Ectodermal cell (in vitro differentiated cells): Measurements from ENCODE around the gene IFNA13.
A peak's percentile ranks its signal among the peaks of the same experiment; 100 is the strongest.
"Not testable (repeated sequence)": the region's sequence is repeated elsewhere in the genome, so short reads cannot be mapped to it uniquely, and the experiment has no call there.

ENCODE experiments used
- H3K27ac ChIP-seq: 2 replicates; pipeline ENCODE4 v1.7.0; 2013; ENCODE audit warnings: mild to moderate bottlenecking, low read depth, low read length; ENCODE audit not compliant: insufficient read depth, poor library complexity, severe bottlenecking
- H3K27me3 ChIP-seq: 2 replicates; pipeline ENCODE4 v1.7.0; 2013; ENCODE audit warnings: mild to moderate bottlenecking, low read length; ENCODE audit not compliant: insufficient read depth, control insufficient read depth, poor library complexity, severe bottlenecking
- H3K36me3 ChIP-seq: one replicate; pipeline ENCODE4 v1.7.0; 2013; ENCODE audit warnings: low read length; ENCODE audit not compliant: control insufficient read depth, insufficient read depth
- H3K4me1 ChIP-seq: one replicate; pipeline ENCODE4 v1.7.0; 2013; ENCODE audit warnings: low read length; ENCODE audit not compliant: control insufficient read depth, insufficient read depth
- H3K4me3 ChIP-seq: 2 replicates; pipeline ENCODE4 v1.7.0; 2013; ENCODE audit warnings: low read depth, low read length, control low read depth; ENCODE audit not compliant: insufficient read depth
- H3K9me3 ChIP-seq: 2 replicates; pipeline ENCODE4 v1.7.0; 2013; ENCODE audit warnings: mild to moderate bottlenecking, low read length, moderate library complexity; ENCODE audit not compliant: control insufficient read depth
- WGBS, 2 experiments: methylation state at CpG; one replicate each; pipeline ENCODE4 v1.1.7; 2013; ENCODE audit warnings: missing lambda C conversion rate in 2 of 2; 5-methylcytosine and 5-hydroxymethylcytosine counted together

Gene IFNA13

DNA sequence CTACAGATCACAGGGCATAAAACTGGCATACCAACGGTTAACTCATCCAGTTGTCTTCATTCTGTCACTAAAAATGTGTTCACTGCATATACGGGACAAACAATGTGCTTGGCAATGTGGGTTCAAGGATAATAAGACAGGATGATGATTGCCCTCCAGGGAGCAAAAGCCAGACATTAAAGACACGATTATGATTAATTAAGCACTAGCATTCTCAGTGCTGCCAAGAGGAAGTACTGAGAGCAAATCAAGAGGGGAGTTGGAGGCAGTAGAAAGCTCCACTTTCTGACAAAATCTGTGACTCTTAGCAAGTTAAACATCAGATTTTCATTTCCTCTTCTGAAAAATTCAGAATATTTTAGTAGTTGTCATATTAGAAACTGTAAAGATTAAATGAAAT, 32.1 kb upstream of the IFNA13 start:
- Histone ChIP-seq H3K9me3 (no peaks in the 10 kb centered on the region), H3K4me3 (no peak overlapping the region), H3K4me1 (no peaks in the 10 kb centered on the region), H3K27ac (no peak overlapping the region), H3K36me3 (no peaks in the 10 kb centered on the region), H3K27me3 (peaks cover 52% of the 10 kb centered on the region)
- WGBS, 2 experiments, result 91% methylated on average over 3 of the region's 3 CpGs

DNA sequence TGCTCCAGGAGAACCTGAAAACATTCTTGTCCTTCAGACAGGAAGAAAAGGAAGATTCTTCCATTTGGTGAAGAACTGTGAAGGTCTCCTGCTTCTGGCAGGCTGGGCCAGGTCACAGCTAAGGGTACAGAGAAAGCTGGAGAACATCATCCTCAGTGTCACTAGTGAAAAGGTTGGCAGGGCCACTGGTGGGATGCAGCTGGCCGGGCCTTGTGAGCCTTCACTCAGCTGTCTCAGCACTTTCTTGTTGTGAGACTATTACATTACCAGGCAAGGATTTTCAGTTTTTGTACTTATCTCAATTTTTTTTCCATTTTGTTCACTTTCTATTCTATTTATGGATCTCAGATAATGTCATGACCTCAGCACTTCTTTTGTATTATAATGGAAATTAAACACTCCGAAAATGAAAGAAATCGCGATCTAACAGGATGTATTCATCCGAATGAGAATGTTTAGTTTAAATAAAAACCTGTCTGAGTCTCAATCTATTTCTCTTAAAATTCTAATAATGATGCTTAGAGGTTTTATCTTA, 31.2 kb upstream of the IFNA13 start:
- no peaks in the 10 kb centered on the region for H3K4me1 ChIP-seq
- no peak overlapping the region for H3K4me3 ChIP-seq
- H3K36me3 ChIP-seq, result no peaks in the 10 kb centered on the region
- WGBS, 2 experiments, result 95 to 97% methylated on average over 1 to 5 of the region's 5 CpGs
- H3K9me3 ChIP-seq, result no peaks in the 10 kb centered on the region
- H3K27me3 ChIP-seq, result peaks cover 52% of the 10 kb centered on the region
- no peak overlapping the region for H3K27ac ChIP-seq

DNA sequence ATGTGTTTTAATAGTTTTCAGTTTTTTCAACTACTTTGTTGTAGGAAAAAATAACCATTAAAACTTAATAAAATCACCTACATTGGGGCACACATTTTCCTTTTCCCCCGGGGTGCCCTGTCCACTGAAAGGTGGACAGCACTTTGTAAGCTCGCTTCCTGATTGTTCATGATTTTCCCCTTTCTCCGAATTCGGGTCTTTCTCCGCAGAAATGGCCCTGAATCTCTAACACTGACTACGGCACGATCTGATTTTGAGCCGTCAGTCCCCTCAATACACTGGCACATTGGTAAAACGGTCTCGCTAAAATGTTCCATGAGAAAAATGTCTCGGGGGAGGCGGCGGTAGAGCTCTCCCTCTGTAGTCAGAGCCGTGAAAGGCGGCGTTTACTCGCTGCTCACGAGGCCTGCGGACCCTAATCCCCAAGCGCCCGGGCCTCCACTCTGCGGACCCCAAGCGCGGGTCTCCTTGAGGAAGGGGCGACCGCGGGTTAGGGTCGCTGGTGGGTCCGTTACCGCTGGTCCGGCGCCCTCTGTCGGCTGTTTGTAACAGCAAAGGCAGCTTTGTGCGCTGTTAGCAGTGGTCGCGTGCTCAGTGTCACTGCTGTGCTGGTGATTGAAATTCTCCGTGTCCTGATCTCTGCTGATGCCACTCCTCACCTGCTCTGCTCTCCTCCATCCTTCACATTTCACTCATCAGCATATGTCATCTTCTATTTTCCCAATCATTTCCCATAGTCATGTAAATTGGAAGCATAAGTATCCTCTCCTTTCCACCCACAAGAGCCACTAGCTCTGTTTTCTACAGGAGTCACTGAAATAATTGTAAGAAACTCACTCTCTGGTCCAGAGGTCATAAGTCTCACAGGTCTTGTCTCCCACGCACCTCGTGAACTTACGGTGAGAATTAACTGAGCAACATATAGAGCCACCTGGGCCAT, 28.2 kb upstream of the IFNA13 start:
- Histone ChIP-seq H3K27ac (no peak overlapping the region), H3K27me3 (peaks cover 32% of the 10 kb centered on the region), H3K4me1 (no peaks in the 10 kb centered on the region), H3K36me3 (no peaks in the 10 kb centered on the region), H3K9me3 (no peaks in the 10 kb centered on the region), H3K4me3 (peak overlapping the region; percentile 49)
- 11 to 12% methylated on average over 40 of the region's 40 CpGs for WGBS, 2 experiments

DNA sequence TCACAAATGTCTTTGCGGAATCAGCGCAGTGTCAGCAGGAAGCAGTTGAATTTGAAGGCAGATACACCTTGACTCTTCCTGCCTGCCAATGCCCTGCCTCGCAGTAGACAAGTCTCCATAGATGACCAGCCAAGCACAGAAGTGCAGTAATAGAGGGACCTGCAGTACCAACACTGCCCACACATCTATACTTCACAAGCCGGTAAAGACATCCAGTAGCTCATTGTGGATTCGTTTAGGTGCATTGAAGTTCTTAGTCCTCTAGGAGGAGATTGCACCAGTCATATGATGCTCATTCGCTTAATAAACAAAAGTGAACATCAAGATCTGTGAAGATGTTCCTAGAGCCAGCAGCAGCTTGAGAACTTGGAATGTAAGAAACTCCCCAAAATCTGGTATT, 24.4 kb upstream of the IFNA13 start:
- H3K4me3 ChIP-seq, result no peak overlapping the region
- no peaks in the 10 kb centered on the region for H3K9me3 ChIP-seq
- H3K27ac ChIP-seq, result no peak overlapping the region
- H3K36me3 ChIP-seq, result no peaks in the 10 kb centered on the region
- H3K27me3 ChIP-seq, result peaks cover 23% of the 10 kb centered on the region
- WGBS, 2 experiments, result 84 to 96% methylated on average over 6 of the region's 6 CpGs
- no peaks in the 10 kb centered on the region for H3K4me1 ChIP-seq

DNA sequence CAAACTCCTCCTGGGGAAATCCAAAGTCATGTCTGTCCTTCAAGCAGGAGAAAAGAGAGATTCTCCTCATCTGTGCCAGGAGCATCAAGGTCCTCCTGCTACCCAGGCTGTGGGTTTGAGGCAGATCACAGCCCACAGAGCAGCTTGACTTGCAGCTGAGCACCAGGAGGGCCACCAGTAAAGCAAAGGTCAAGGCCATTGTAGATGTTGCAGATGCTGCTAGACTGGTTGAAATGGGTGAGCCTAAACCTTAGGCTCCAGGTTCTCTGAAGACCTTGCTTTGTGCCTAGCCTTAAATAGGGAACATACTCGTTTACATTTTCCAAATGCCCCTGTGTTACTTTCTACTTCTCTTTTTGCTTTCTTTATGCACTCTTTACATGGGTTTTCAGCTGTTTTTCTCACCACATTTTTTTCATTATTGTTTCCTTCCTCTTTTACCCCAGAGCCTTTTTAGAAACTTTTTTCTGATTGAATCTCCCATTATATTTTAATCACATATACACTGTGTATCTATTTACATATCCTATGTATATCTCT, 17.3 kb upstream of the IFNA13 start, which contains the start of gene IFNA2:
Gene IFNA2, minus strand, starts transcription at position 268 of the 540 bp plus-strand sequence. Its CDS starts 69 bp downstream, at position 199.
- H3K4me1 ChIP-seq, result peaks cover 6% of the 10 kb centered on the region
- WGBS, 2 experiments, result 82 to 85% methylated on average over 1 of the region's 1 CpG
- no peak within 1 kb of the TSS for H3K4me3 ChIP-seq
- H3K27ac ChIP-seq, result no peak within 1 kb of the TSS
- H3K27me3 ChIP-seq, result no peaks in the 10 kb centered on the region
- no peaks in the 10 kb centered on the region for H3K9me3 ChIP-seq
- H3K36me3 ChIP-seq, result no peaks in the 10 kb centered on the region

DNA sequence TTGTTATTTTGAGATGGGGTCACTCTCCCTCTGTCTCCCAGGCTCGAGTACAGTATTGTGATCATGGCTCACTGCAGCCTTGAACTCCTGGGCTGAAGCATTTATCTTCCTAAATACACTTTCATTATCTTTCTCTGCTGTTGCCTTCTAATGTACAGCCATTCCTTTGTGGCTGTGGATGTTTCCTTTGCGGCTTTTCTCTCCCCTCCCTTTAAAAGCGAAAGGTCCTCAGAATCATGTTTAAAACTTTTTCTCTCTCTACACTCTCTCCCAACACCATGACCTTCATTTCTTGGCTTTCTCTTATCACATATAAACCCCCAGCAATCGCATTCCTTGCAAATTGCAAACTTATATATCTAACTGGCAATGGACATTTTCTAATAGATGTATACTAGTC, 15.8 kb upstream of the IFNA13 start:
- no peak overlapping the region for H3K27ac ChIP-seq
- H3K9me3 ChIP-seq, result no peaks in the 10 kb centered on the region
- WGBS, 2 experiments, result 86 to 90% methylated on average over 4 of the region's 4 CpGs
- H3K36me3 ChIP-seq, result no peaks in the 10 kb centered on the region
- H3K4me3 ChIP-seq, result no peak overlapping the region
- H3K4me1 ChIP-seq, result peaks cover 6% of the 10 kb centered on the region
- H3K27me3 ChIP-seq, result no peaks in the 10 kb centered on the region

DNA sequence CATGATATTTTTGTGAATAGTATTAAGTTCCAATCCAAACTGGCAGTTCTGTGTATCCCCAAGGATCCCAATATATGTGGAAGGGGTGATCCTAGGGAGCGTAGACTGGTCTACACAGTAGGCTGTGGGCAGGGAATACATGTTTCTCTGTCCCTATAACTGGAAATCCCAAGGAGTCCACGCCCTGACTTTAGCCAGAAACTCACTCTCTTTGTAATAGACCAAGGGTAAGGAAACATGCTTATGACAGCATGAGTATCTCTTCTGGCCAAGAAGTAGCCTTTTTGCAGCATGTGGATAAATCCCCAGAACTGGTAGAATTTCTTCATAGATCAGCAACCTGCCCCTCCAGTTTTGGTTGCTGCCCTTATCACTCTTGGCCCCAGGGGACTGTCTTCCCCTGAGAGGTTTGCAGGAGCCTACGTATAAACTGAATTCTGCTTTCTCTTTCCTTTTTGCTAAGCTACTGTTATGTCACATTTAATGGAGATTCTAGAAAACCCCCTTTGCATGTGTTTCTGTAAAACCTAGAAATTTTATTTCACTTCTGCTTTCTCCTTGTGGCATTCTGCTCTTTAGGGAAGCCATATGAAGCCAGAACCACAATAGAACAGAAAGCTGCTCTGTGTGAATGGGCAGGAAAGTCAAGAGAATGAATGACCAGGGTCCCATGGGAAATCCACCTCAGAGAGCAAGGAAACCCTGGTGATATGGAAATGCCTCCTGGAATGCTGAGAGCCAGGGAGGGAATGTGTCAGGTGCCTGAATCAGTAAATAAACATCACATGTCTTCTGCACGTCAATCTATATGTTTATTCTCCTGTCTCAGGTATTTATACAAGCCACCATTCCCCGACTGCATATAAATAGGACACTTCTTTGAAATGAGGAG, 13.8 kb upstream of the IFNA13 start:
- peaks cover 6% of the 10 kb centered on the region for H3K4me1 ChIP-seq
- no peak overlapping the region for H3K27ac ChIP-seq
- H3K9me3 ChIP-seq, result no peaks in the 10 kb centered on the region
- 52 to 61% methylated on average over 5 of the region's 5 CpGs for WGBS, 2 experiments
- H3K27me3 ChIP-seq, result no peaks in the 10 kb centered on the region
- H3K4me3 ChIP-seq, result no peak overlapping the region
- H3K36me3 ChIP-seq, result no peaks in the 10 kb centered on the region

DNA sequence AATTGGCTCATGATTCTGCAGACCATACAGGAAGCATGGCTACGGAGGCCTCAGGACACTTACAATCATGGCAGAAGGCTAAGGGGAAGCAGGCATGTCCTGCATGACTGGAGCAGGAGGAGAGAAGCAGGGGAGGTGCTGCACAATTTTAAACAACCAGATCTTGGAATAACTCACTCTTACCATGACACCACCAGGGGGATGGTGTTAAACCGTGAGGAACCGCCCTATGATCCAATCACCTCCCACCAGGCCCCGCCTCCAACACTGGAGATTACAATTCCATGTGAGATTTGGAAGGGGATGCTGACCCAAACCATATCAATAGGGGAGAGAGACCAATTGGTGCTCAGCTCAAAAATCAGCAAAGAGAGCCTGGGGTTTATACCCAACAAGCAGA, 3.6 kb upstream of the IFNA13 start:
- not testable (repeated sequence) for H3K4me1 ChIP-seq, H3K27me3 ChIP-seq, H3K4me3 ChIP-seq, H3K36me3 ChIP-seq, H3K9me3 ChIP-seq, H3K27ac ChIP-seq
- 94 to 96% methylated on average over 1 to 2 of the region's 4 CpGs for WGBS, 2 experiments

DNA sequence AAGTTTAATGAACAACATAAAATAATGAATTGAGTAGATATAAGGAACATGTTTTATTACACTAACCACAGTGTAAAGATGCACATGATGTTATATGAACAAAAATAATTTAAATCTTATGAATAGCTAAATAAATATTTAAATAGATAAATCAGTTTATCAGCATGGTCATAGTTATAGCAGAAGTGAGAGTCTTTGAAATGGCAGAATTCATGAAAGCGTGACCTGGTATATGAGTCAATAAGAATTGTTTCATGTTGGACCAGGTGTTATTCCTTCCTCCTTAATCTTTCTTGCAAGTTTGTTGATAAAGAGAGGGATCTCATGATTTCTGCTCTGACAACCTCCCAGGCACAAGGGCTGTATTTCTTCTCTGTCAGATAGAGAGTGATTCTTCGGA, 688 bp downstream of the IFNA13 start:
- H3K27ac ChIP-seq, H3K9me3 ChIP-seq, H3K27me3 ChIP-seq, H3K4me3 ChIP-seq, H3K4me1 ChIP-seq, H3K36me3 ChIP-seq: not testable (repeated sequence)
- 87 to 89% methylated on average over 1 of the region's 2 CpGs for WGBS, 2 experiments

DNA sequence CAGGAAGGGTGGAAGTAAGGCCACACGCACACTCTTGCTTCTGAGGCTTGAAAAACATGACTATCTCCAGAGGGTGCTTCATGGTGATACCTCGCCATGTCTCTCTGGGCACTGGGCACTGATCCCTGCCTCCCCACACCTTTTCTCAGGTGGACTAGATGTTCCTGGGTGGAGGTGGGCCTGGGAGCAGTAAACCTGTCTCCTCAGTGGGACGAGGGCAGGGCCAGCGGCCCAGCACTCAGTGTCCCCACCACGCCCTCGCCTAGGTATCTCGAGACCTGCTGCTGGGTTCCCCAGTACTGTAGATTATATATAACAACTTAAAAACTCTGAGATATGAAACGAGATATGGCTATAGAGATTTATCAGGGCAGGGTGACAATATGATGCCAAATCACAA, 5.6 kb downstream of the IFNA13 start:
- Histone ChIP-seq H3K9me3 (no peaks in the 10 kb centered on the region), H3K36me3 (no peaks in the 10 kb centered on the region), H3K27me3 (no peaks in the 10 kb centered on the region), H3K27ac (no peak overlapping the region), H3K4me3 (no peak overlapping the region), H3K4me1 (no peaks in the 10 kb centered on the region)
- WGBS, 2 experiments, result 93 to 95% methylated on average over 4 to 7 of the region's 8 CpGs
